Endodermal cell (in vitro differentiated cells): ENCODE results near the gene ZNF711. TPM values are rescaled to one million over a fixed set of nuclear protein-coding genes. Genes with fewer than 3 reads are reported as not detected.

Experiments used
- DNase-seq: peaks from one replicate; pipeline ENCODE4 v3.0.0-alpha.2; 2017
- H3K27ac ChIP-seq: 2 replicates; pipeline ENCODE4 v1.5.1; 2013; ENCODE audit warnings: mild to moderate bottlenecking, low read depth, low read length, moderate library complexity
- H3K27me3 ChIP-seq: 2 replicates; pipeline ENCODE4 v1.6.1; 2013; ENCODE audit warnings: mild to moderate bottlenecking, low read length, moderate library complexity; ENCODE audit not compliant: insufficient read depth, control insufficient read depth, poor library complexity, severe bottlenecking
- H3K36me3 ChIP-seq: 2 replicates; pipeline ENCODE4 v1.7.0; 2013; ENCODE audit warnings: mild to moderate bottlenecking, low read length, moderate library complexity; ENCODE audit not compliant: control insufficient read depth, insufficient read depth
- H3K4me1 ChIP-seq: one replicate; pipeline ENCODE4 v1.7.0; 2013; ENCODE audit warnings: low read length; ENCODE audit not compliant: control insufficient read depth, insufficient read depth
- H3K4me3 ChIP-seq: 2 replicates; pipeline ENCODE4 v1.5.1; 2013; ENCODE audit warnings: mild to moderate bottlenecking, low read length, moderate library complexity
- H3K9ac ChIP-seq: 2 replicates; pipeline ENCODE4 v1.6.1; 2013; ENCODE audit warnings: mild to moderate bottlenecking, low read length, moderate library complexity; ENCODE audit not compliant: poor library complexity, severe bottlenecking; ENCODE audit errors: extremely low read depth
- H3K9me3 ChIP-seq: 2 replicates; pipeline ENCODE4 v1.6.1; 2013; ENCODE audit warnings: mild to moderate bottlenecking, low read length, moderate library complexity; ENCODE audit not compliant: control insufficient read depth
- H3K27ac Mint-ChIP-seq: 2 replicates; pipeline ENCODE4 v1.8.0; 2020; ENCODE audit warnings: mixed read lengths
- H3K27me3 Mint-ChIP-seq: 2 replicates; pipeline ENCODE4 v1.8.0; 2021; ENCODE audit warnings: mild to moderate bottlenecking, mixed read lengths; ENCODE audit not compliant: insufficient read depth
- H3K36me3 Mint-ChIP-seq: 2 replicates; pipeline ENCODE4 v1.8.0; 2020; ENCODE audit warnings: low read depth, mixed read lengths
- H3K4me1 Mint-ChIP-seq: 2 replicates; pipeline ENCODE4 v1.8.0; 2020; ENCODE audit warnings: mixed read lengths
- H3K4me3 Mint-ChIP-seq: 2 replicates; pipeline ENCODE4 v1.8.0; 2020; ENCODE audit warnings: mild to moderate bottlenecking, moderate library complexity, mixed read lengths
- H3K9me3 Mint-ChIP-seq: 2 replicates; pipeline ENCODE4 v1.8.0; 2020; ENCODE audit warnings: mild to moderate bottlenecking, mixed read lengths
- CTCF ChIP-seq: fragments of 200-600 bp; sonication (generic); conservative IDR thresholded peaks from 2 replicates; pipeline ENCODE4 v1.5.0; 2021; ENCODE audit warnings: antibody characterized with exemption, mild to moderate bottlenecking
- WGBS, 2 experiments: methylation state at CpG; one replicate each; pipeline versions ENCODE4 v1.1.5 to v1.1.7; 2013; ENCODE audit warnings: missing lambda C conversion rate in 2 of 2, mixed read lengths in 1 of 2; ENCODE audit not compliant: insufficient coverage in 1 of 2, insufficient read length in 1 of 2; 5-methylcytosine and 5-hydroxymethylcytosine counted together
- total RNA-seq, 2 donors: library from RNA; stranded (reverse); fragmentation: NEBNext Ultra II Directional in 1 of 2; extraction: Animal tissue kit (Norgen Biotek cat#: 25700) in 1 of 2; gene quantifications; 2 replicates in 1 of 2; 3 replicates in 1 of 2; pipeline ENCODE4 v1.2.1, GENCODE V29; 2021

ZNF711 gene
- total RNA-seq, 2 donors from 2014 or later = 21.7 to 24.2 TPM

GRCh38 chrX:85213792-85214530 is 29.8 kb upstream of the ZNF711 start:
- Histone ChIP-seq H3K27me3 (no peaks in the 10 kb centered on the region), H3K4me1 (no peaks in the 10 kb centered on the region), H3K9me3 (no peaks in the 10 kb centered on the region), H3K27ac (no peak overlapping the region), H3K9ac (no peak overlapping the region), H3K36me3 (no peaks in the 10 kb centered on the region), H3K4me3 (no peak overlapping the region)
- H3K27me3 Mint-ChIP-seq = no peaks in the 10 kb centered on the region
- no peak overlapping the region for H3K27ac Mint-ChIP-seq
- 86% methylated on average over 2 of the region's 3 CpGs; no CpG with 5 or more reads in 1 of the 2 experiments for WGBS, 2 experiments
- no peak for DNase-seq
- H3K4me1 Mint-ChIP-seq = no peaks in the 10 kb centered on the region
- no peak for TF ChIP-seq CTCF
- H3K9me3 Mint-ChIP-seq = peaks cover 37% of the 10 kb centered on the region
- H3K4me3 Mint-ChIP-seq = no peak overlapping the region
- no peaks in the 10 kb centered on the region for H3K36me3 Mint-ChIP-seq

- Histone ChIP-seq H3K9me3 (no peaks in the 10 kb centered on the region), H3K4me3 (no peak overlapping the region), H3K27me3 (no peaks in the 10 kb centered on the region), H3K9ac (no peak overlapping the region), H3K4me1 (no peaks in the 10 kb centered on the region), H3K36me3 (no peaks in the 10 kb centered on the region), H3K27ac (no peak overlapping the region)
- 86 to 100% methylated on average over 1 of the region's 1 CpG for WGBS, 2 experiments
- H3K36me3 Mint-ChIP-seq = no peaks in the 10 kb centered on the region
- no peaks in the 10 kb centered on the region for H3K4me1 Mint-ChIP-seq
- H3K27me3 Mint-ChIP-seq = no peaks in the 10 kb centered on the region
- H3K4me3 Mint-ChIP-seq = no peak overlapping the region
- no peak overlapping the region for H3K27ac Mint-ChIP-seq
- no peak for DNase-seq
- TF ChIP-seq CTCF = no peak
- H3K9me3 Mint-ChIP-seq = peaks cover 30% of the 10 kb centered on the region
Measured at GRCh38 chrX:85215946-85216345, 27.8 kb upstream of the ZNF711 start.

DNA sequence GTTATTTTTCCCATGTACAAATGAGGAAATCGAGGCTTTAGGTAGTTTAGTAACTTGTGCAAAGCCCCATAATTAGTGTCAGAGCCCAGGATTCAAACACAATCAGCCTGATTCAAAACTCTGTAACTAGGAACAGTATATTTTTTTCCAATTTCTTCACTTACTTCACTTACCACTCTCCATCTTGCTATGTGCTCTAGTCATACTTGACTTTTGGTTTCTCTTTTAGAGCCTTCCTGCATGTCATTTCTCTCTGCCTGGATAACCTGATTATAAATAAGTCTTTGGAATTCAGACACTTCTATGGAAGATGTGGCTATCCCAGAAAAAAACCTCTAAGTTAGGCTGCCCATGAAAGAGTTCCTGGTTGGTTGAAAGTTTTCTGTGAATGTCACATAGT is 22.4 kb upstream of the ZNF711 start:
- no peaks in the 10 kb centered on the region for H3K36me3 ChIP-seq
- no peaks in the 10 kb centered on the region for H3K9me3 ChIP-seq
- H3K9ac ChIP-seq = no peak overlapping the region
- H3K4me1 ChIP-seq = no peaks in the 10 kb centered on the region
- DNase-seq = no peak
- no peaks in the 10 kb centered on the region for H3K36me3 Mint-ChIP-seq
- no peaks in the 10 kb centered on the region for H3K4me1 Mint-ChIP-seq
- peaks cover 14% of the 10 kb centered on the region for H3K9me3 Mint-ChIP-seq
- no peaks in the 10 kb centered on the region for H3K27me3 ChIP-seq
- no peaks in the 10 kb centered on the region for H3K27me3 Mint-ChIP-seq
- no peak for TF ChIP-seq CTCF
- WGBS, 2 experiments = 100% methylated on average over 1 of the region's 1 CpG; no CpG with 5 or more reads in 1 of the 2 experiments
- no peak overlapping the region for H3K27ac ChIP-seq
- no peak overlapping the region for H3K27ac Mint-ChIP-seq
- no peak overlapping the region for H3K4me3 Mint-ChIP-seq
- no peak overlapping the region for H3K4me3 ChIP-seq
